ENCODE results near the gene TTC28.

The TTC28 gene

DNA sequence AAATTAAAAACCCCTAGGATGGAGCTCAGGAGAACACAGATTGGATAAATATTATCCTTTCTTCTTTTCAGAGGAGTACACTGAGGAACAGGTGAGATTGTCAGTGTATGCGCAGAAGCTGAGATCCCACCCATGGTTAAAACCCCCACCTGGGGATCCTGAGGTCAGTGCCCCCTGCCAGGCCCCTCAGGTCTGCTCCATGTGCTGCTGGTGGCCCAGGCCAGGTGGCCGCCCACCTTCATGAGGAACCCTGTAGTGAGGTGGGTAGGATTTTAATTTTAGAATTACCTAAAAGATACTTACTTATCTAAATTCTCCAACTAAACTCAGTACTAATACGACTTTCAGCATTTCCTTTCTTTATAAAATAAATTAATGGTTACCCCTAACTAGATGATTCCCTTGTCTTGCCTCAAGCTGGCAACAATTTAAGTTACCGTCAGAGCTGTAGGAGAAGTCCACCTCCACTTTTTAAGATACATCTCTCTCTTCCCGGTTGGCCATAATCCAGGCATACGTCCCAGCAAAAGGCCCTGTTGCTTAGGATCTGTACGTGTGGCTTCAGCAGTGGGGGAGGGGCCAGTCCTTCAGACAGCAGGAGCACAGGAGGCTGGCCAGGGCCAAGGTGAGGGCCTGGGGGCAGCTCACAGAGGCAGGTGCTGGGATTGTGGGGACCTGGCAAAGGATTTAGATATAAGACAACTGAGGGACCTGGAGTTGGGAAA lies 699.1 kb downstream of the TTC28 start:
- Histone ChIP-seq H3K4me3 (ENCODE audit: low read depth, low read length) (no peak overlapping the region), H3K9me3 (ENCODE audit: control insufficient read depth, insufficient read depth, low read length) (no peaks in the 10 kb centered on the region), H3K4me1 (ENCODE audit: control insufficient read depth, insufficient read depth, low read length) (peaks cover 9% of the 10 kb centered on the region), H3K36me3 (ENCODE audit: control insufficient read depth, insufficient read depth, low read length) (no peaks in the 10 kb centered on the region), H3K27me3 (ENCODE audit: control insufficient read depth, insufficient read depth, low read length) (no peaks in the 10 kb centered on the region), H3K9ac (ENCODE audit: low read depth, low read length) (no peak overlapping the region)

DNA sequence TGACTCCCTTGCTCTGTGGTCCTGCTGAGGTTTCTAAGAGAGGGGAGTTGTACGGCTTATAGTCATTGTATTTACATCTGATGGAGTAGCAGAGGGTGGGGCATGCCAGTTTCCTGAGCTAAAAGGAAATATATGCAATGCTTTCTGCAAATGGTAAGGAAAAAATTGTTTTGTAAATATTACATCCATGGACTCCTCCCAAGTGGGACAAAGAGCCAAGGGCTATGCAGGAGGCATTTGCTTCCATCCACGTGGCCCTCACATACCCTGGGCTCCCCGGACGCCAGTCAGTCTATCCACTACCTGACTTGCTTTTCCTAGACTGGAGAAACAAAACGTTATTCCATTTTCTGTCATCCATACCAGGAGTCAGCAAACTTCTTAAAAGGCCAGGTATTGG lies 700.8 kb downstream of the TTC28 start:
- no peaks in the 10 kb centered on the region for H3K27me3 ChIP-seq (ENCODE audit: control insufficient read depth, insufficient read depth, low read length)
- peaks cover 13% of the 10 kb centered on the region for H3K4me1 ChIP-seq (ENCODE audit: control insufficient read depth, insufficient read depth, low read length)
- no peak overlapping the region for H3K9ac ChIP-seq (ENCODE audit: low read depth, low read length)
- H3K4me3 ChIP-seq (ENCODE audit: low read depth, low read length), result no peak overlapping the region
- H3K9me3 ChIP-seq (ENCODE audit: control insufficient read depth, insufficient read depth, low read length), result no peaks in the 10 kb centered on the region
- H3K36me3 ChIP-seq (ENCODE audit: control insufficient read depth, insufficient read depth, low read length), result no peaks in the 10 kb centered on the region

DNA sequence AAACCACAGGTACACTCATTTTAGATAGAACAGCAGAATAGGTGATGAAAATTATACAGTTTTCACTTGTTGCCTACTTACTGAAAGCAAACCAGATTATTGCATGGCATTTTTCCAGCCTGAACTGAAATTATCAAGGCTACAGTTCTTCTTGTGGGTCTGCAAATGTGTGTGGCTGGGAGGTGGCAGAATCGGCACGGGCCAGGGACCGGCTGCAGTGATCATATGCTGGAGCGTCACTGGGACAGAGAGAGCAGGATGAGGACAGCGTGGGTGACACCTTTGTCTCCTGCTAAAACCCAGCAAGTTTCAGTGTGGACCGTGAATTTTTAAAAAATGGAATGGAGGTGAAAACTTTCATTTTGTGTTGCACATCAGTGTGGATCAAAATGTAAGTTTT lies 701.3 kb downstream of the TTC28 start:
- Histone ChIP-seq H3K4me1 (ENCODE audit: control insufficient read depth, insufficient read depth, low read length) (peaks cover 13% of the 10 kb centered on the region), H3K9me3 (ENCODE audit: control insufficient read depth, insufficient read depth, low read length) (no peaks in the 10 kb centered on the region), H3K4me3 (ENCODE audit: low read depth, low read length) (no peak overlapping the region), H3K9ac (ENCODE audit: low read depth, low read length) (no peak overlapping the region), H3K36me3 (ENCODE audit: control insufficient read depth, insufficient read depth, low read length) (no peaks in the 10 kb centered on the region), H3K27me3 (ENCODE audit: control insufficient read depth, insufficient read depth, low read length) (no peaks in the 10 kb centered on the region)

DNA sequence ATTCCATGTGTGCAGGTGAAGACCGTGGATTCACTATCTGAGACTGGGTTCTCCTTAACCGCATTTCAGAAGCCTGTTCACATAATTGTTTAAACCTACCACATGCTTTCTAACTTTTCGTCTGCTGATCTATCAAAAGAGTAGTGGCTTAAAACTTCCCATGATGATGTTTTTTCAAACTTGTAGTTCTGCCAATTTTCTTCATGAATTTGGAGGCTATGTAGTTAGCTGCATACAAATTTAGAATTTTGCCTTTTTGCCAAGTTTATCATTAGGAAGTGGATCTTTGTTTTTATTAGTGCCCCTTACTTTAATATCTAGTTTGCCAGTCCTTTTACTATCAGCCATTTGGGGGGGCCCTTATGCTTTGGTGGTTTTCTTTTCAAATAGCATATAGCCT lies 703.1 kb downstream of the TTC28 start:
- H3K36me3 ChIP-seq (ENCODE audit: control insufficient read depth, insufficient read depth, low read length), result no peaks in the 10 kb centered on the region
- H3K9ac ChIP-seq (ENCODE audit: low read depth, low read length), result no peak overlapping the region
- H3K9me3 ChIP-seq (ENCODE audit: control insufficient read depth, insufficient read depth, low read length), result no peaks in the 10 kb centered on the region
- no peaks in the 10 kb centered on the region for H3K27me3 ChIP-seq (ENCODE audit: control insufficient read depth, insufficient read depth, low read length)
- H3K4me3 ChIP-seq (ENCODE audit: low read depth, low read length), result no peak overlapping the region
- peaks cover 13% of the 10 kb centered on the region for H3K4me1 ChIP-seq (ENCODE audit: control insufficient read depth, insufficient read depth, low read length)

DNA sequence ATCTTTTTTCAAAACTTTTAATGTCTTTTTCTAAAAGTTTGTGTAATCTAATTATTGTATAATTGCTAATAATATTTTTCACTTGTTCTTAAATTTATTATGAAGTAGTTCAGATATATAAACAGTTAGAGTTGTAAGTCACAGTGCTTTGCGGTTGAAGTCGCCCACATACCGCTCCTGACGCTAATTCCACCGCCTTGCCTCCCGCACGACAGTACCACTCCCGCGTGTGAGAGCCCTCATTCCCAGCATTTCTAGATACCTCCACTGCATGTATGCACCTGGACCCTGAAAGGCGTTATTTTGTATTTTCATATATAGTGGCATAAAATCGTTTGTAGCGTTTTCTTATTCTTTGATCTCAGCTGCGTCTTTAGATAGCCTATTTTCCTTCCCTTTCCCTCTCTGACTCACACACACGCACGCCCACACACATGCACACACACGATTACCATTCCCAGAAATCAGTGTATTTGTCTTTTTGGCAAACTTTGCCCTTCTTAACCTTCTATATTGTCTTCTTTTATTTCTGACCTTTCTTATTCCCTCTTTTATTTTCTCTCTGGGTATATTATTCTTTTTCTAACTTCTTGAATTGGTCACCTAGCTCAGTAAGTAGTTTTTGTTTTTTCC lies 704.1 kb downstream of the TTC28 start:
- peaks cover 8% of the 10 kb centered on the region for H3K4me1 ChIP-seq (ENCODE audit: control insufficient read depth, insufficient read depth, low read length)
- no peaks in the 10 kb centered on the region for H3K27me3 ChIP-seq (ENCODE audit: control insufficient read depth, insufficient read depth, low read length)
- H3K9me3 ChIP-seq (ENCODE audit: control insufficient read depth, insufficient read depth, low read length), result no peaks in the 10 kb centered on the region
- H3K9ac ChIP-seq (ENCODE audit: low read depth, low read length), result no peak overlapping the region
- no peak overlapping the region for H3K4me3 ChIP-seq (ENCODE audit: low read depth, low read length)
- no peaks in the 10 kb centered on the region for H3K36me3 ChIP-seq (ENCODE audit: control insufficient read depth, insufficient read depth, low read length)

DNA sequence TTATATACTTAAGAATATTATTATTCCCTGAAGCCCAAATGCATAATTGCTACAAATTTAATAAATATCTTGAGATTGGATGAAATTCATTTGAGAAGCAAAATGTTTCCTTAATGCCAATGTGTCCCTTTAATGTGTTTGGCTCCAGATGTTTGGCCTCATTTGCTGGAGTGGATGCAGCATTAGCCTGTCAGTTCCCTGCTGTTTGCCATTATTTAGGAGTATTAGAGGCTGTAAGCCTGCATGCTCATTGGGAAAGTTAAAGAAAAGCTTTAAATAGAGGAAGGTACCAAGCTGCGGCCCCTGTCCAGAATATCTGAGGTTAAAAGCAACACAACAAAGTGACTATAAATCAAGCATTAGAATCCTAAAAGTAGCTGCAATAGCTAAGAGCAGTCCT lies 705.8 kb downstream of the TTC28 start:
- Histone ChIP-seq H3K36me3 (ENCODE audit: control insufficient read depth, insufficient read depth, low read length) (no peaks in the 10 kb centered on the region), H3K9ac (ENCODE audit: low read depth, low read length) (no peak overlapping the region), H3K4me1 (ENCODE audit: control insufficient read depth, insufficient read depth, low read length) (peaks cover 4% of the 10 kb centered on the region), H3K9me3 (ENCODE audit: control insufficient read depth, insufficient read depth, low read length) (no peaks in the 10 kb centered on the region), H3K4me3 (ENCODE audit: low read depth, low read length) (no peak overlapping the region), H3K27me3 (ENCODE audit: control insufficient read depth, insufficient read depth, low read length) (no peaks in the 10 kb centered on the region)

DNA sequence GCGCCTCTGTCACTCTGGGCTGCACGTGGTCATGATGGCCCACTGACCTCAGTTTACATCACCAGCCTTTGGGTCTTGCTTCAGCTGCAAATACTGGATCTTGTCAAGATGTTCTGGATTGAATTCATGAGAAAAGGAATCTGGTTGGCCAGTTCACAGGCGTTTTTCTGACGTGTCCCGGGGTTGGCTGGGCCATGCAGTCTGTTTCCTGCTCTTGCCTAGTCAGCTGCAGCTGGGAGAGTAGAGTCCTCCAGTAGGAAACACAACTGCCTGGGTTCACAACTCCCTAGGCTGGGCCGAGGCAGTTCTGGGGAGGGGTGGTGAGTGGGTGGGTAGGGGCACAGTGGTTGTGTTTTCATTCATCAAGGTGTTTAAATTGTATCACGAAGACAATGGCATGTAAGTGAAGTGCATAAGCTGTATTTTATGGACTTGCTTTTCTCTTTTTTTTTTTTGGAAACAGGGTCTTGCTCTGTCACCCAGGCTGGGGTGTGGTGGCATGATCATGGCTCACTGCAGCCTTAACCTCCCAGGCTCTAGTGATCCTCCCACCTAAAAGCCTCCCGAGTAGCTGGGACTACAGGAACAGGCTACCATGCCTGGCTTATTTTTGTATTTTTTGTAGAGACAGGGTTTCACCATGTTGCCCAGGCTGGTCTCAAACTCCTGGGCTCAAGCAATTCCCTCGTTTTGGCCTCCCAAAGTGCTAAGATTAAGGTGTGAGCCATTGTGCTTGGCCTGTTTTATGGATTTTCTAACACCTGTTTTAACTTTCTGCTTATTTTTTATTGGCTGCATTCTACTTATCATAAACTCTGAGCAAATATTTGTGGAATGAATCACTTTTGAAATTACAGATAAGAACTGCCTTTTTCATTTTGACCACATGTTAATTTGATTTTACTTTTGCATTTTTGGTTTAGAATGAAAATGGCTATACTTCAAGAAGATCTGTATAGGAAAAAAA lies 706.6 kb downstream of the TTC28 start:
- Histone ChIP-seq H3K36me3 (ENCODE audit: control insufficient read depth, insufficient read depth, low read length) (no peaks in the 10 kb centered on the region), H3K27me3 (ENCODE audit: control insufficient read depth, insufficient read depth, low read length) (no peaks in the 10 kb centered on the region), H3K4me3 (ENCODE audit: low read depth, low read length) (no peak overlapping the region), H3K9ac (ENCODE audit: low read depth, low read length) (no peak overlapping the region), H3K4me1 (ENCODE audit: control insufficient read depth, insufficient read depth, low read length) (peaks cover 4% of the 10 kb centered on the region), H3K9me3 (ENCODE audit: control insufficient read depth, insufficient read depth, low read length) (no peaks in the 10 kb centered on the region)

DNA sequence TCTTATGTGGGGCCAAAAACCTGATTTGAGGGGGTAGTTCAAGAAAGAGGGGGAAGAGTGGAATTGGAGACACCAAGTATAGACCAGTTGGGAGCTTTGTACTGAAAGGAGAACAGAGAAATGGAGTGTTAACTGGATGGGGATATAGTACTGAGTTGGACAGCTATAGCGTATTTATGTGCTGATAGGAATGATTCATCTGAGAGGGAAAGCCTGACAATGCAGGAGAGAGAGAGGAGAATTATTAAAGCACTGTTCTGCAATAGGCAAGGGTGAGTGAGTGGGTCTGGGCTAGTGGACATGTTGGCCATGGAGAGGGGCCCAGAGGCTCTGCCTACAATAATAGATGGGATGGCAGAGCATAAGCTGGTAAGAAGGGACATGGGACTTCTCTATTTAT lies 707.7 kb downstream of the TTC28 start:
- Histone ChIP-seq H3K9me3 (ENCODE audit: control insufficient read depth, insufficient read depth, low read length) (no peaks in the 10 kb centered on the region), H3K27me3 (ENCODE audit: control insufficient read depth, insufficient read depth, low read length) (no peaks in the 10 kb centered on the region), H3K4me3 (ENCODE audit: low read depth, low read length) (no peak overlapping the region), H3K36me3 (ENCODE audit: control insufficient read depth, insufficient read depth, low read length) (no peaks in the 10 kb centered on the region), H3K9ac (ENCODE audit: low read depth, low read length) (no peak overlapping the region), H3K4me1 (ENCODE audit: control insufficient read depth, insufficient read depth, low read length) (peaks cover 4% of the 10 kb centered on the region)

DNA sequence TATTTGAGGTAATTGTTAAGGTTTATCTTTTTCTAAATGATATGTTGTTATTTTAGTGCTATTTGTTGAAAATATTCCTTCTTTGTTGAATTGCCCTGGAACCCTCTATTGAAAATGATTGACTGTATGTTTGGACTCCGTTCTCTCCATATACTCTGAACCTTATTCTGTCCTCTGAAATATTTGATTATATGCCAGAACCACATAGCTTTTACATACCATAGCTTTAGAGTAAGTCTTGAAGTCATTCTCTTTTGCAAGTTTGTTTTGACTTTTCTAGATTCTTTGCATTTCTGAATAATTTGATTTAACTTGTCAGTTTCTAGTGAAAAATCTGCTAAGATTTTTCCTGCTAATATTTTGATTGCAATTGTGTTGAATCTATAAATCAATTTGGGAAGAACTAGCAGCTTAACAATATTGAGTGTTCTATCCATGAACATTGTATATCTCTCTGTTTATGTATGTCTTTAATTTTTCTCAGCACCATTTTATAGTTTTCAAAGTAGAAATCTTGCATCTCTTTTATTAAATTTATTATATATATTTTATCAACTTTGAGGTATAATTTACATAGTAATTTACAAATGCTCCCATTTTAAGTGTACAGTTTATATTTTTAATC lies 708.9 kb downstream of the TTC28 start:
- H3K9me3 ChIP-seq (ENCODE audit: control insufficient read depth, insufficient read depth, low read length), result no peaks in the 10 kb centered on the region
- no peaks in the 10 kb centered on the region for H3K27me3 ChIP-seq (ENCODE audit: control insufficient read depth, insufficient read depth, low read length)
- no peaks in the 10 kb centered on the region for H3K36me3 ChIP-seq (ENCODE audit: control insufficient read depth, insufficient read depth, low read length)
- peaks cover 11% of the 10 kb centered on the region for H3K4me1 ChIP-seq (ENCODE audit: control insufficient read depth, insufficient read depth, low read length)
- no peak overlapping the region for H3K4me3 ChIP-seq (ENCODE audit: low read depth, low read length)
- H3K9ac ChIP-seq (ENCODE audit: low read depth, low read length), result no peak overlapping the region

DNA sequence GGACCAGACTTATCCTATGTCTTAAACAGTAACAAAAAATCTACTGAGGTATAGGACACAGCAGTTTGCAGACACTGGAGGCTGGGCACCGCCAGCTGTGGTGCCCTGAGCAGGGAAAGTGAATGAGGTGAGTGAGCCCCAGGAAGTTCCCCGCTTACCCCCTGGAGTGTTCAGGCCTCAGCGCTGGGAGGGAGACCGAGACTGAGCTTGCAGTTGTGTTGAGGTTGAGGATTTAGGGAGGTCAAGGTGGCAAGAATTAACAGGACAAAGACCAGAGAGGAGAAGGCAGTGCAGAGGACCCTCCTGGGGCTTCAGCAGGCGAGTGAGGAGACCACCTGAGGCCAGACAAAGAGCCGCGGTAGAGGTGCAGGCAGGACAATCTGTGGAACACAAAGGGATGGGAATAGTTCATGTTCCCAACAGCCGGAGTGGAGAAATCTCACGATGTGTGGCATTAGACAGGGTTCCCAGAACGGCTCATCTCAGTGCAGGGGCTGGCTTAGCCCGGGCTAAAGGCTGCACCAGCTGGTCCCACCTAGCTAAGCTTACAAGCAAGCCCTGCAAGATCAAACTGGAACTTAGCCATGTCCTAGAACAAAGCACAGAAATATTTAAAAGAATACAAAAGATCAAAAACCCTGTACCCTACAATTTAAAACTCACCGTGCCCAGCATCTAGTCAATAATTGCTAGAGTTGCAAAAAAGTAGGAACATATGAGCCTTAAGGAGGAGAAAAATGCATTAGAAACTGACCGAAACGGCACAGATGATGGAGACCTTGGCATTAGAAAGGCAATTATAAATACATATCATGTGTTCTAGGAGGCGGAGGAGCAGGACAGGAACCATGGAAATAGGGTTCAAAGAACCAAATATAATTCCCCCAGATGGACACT lies 713.2 kb downstream of the TTC28 start:
- Histone ChIP-seq H3K4me3 (ENCODE audit: low read depth, low read length) (no peak overlapping the region), H3K9me3 (ENCODE audit: control insufficient read depth, insufficient read depth, low read length) (no peaks in the 10 kb centered on the region), H3K9ac (ENCODE audit: low read depth, low read length) (no peak overlapping the region), H3K4me1 (ENCODE audit: control insufficient read depth, insufficient read depth, low read length) (peaks cover 7% of the 10 kb centered on the region), H3K27me3 (ENCODE audit: control insufficient read depth, insufficient read depth, low read length) (no peaks in the 10 kb centered on the region), H3K36me3 (ENCODE audit: control insufficient read depth, insufficient read depth, low read length) (no peaks in the 10 kb centered on the region)
